Stimulated activated CD4-positive, alpha-beta T cell treated with anti-CD3 and anti-CD28 coated beads, Interleukin-4, amount 100 ng/mL, for 1 hour (primary cell): ENCODE data around the gene FSD1.
A peak's percentile ranks its signal among the peaks of the same experiment; 100 is the strongest.

ENCODE experiments used
- DNase-seq: peaks from one replicate; pipeline ENCODE4 v3.0.0-alpha.2; 2020

The FSD1 gene

GRCh38 chr19:4320419-4320818 is 16.0 kb downstream of the FSD1 start:
- DNase-seq: no peak

- DNase-seq: no peak
Measured at GRCh38 chr19:4322942-4323665, 18.7 kb downstream of the FSD1 start.

GRCh38 chr19:4323692-4324091 is 19.3 kb downstream of the FSD1 start:
- DNase-seq: no peak

- no peak for DNase-seq
Measured at GRCh38 chr19:4324228-4324627, 19.8 kb downstream of the FSD1 start.

- DNase-seq: no peak
Measured at GRCh38 chr19:4326215-4326836, 21.9 kb downstream of the FSD1 start.

- peak; percentile 24 for DNase-seq
Measured at GRCh38 chr19:4326837-4327251, 22.4 kb downstream of the FSD1 start.

GRCh38 chr19:4327252-4327876 is 23.0 kb downstream of the FSD1 start:
- DNase-seq: peak; percentile 81

GRCh38 chr19:4327877-4328242 is 23.5 kb downstream of the FSD1 start:
- no peak for DNase-seq

- peak; percentile 98 for DNase-seq
Measured at GRCh38 chr19:4328243-4328990, 24.0 kb downstream of the FSD1 start.

GRCh38 chr19:4328991-4329681 is 24.7 kb downstream of the FSD1 start:
- DNase-seq: peak; percentile 63

GRCh38 chr19:4329858-4330257 is 25.5 kb downstream of the FSD1 start:
- DNase-seq: no peak

- no peak for DNase-seq
Measured at GRCh38 chr19:4334929-4335570, 30.7 kb downstream of the FSD1 start.

GRCh38 chr19:4337906-4338440 is 33.6 kb downstream of the FSD1 start:
- no peak for DNase-seq

GRCh38 chr19:4338441-4339355 is 34.3 kb downstream of the FSD1 start, which contains the start of gene STAP2:
Gene STAP2 (minus strand): TSS chr19:4338827. CDS start chr19:4338753, 74 bp downstream.
- DNase-seq: peak; percentile 38

- DNase-seq: no peak
Measured at GRCh38 chr19:4342314-4342614, 37.9 kb downstream of the FSD1 start.

GRCh38 chr19:4342615-4343369 is 38.4 kb downstream of the FSD1 start:
- DNase-seq: peak; percentile 85

GRCh38 chr19:4343370-4344307 is 39.2 kb downstream of the FSD1 start, which contains the start of gene MPND:
Gene MPND (plus strand): TSS chr19:4343562. CDS start chr19:4343594, 32 bp downstream.
- DNase-seq: peak; percentile 95

GRCh38 chr19:4345342-4346019 is 41.1 kb downstream of the FSD1 start:
- DNase-seq: no peak
